ENCODE results near the gene OR56A5. TPM values are rescaled to one million over a fixed set of nuclear protein-coding genes. Genes with fewer than 3 reads are reported as not detected.

The OR56A5 gene
- total and polyA plus RNA-seq, 2 donors (not counting 3 experiments of a cell fraction or from before 2014, with no cell fraction given): not detected

DNA sequence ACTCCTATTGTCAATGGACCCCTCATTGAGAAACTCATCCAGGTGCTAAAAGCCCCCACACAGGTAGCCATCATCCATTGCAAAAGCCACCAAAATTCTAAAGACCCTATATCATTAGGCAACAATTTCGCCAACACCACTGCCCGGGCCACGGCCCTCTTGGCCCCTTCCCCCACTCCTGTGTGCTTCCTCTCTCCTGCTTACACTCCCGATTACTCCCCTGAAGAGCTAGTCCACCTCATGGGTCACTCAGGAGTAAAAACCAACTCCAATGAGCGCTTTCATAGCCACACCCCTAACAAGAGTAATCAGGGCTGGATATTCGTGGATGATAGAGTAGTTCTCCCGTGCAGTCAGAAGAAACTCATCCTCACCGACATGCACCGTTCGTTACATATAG is 35.2 kb downstream of the OR56A5 start:
- H3K4me3 ChIP-seq (replicated peaks in 1 of 3; ENCODE audit: insufficient read depth in 1 of 3, low read depth in 1 of 3, low read length in 3 of 3): no peak overlapping the region
- no peak overlapping the region for H3K27ac ChIP-seq (ENCODE audit: insufficient read depth, low read depth, low read length)
- BruUV-seq (replicated peaks): no TSS peak
- CTCF ChIA-PET: interaction anchor here (1.2 kb wide), 1 partner anchor 10 kb away, joined by 3 read pairs; no protein-coding TSS in a partner anchor
- no peak overlapping the region for H3K4me2 ChIP-seq (ENCODE audit: insufficient read depth, low read length)
- no peaks in the 10 kb centered on the region for H3K79me2 ChIP-seq (ENCODE audit: control insufficient read depth, insufficient read depth, low read length)
- no peak overlapping the region for H3K9ac ChIP-seq (replicated peaks; ENCODE audit: extremely low read depth, insufficient read depth, low read length)
- no peaks in the 10 kb centered on the region for H3K27me3 ChIP-seq (ENCODE audit: control insufficient read depth in 2 of 2, insufficient read depth in 2 of 2, low read length in 2 of 2)
- H3K9me3 ChIP-seq (replicated peaks; ENCODE audit: control insufficient read depth, insufficient read depth, low read length): no peaks in the 10 kb centered on the region
- H3K9me1 ChIP-seq (replicated peaks; ENCODE audit: control insufficient read depth, extremely low read depth, insufficient read depth, low read length): no peaks in the 10 kb centered on the region
- POLR2A ChIA-PET: no interaction called here
- H3K36me3 ChIP-seq (ENCODE audit: control insufficient read depth in 2 of 2, extremely low read depth in 1 of 2, insufficient read depth in 2 of 2, low read length in 2 of 2): no peaks in the 10 kb centered on the region
- dilution Hi-C loops (cut with MboI; ENCODE audit: extremely low pct_ligation_motif_present, low sequenced_read_pairs): no loop called here
- intact Hi-C loops (cut with micrococcal nuclease): no loop called here
- no peak for FAIRE-seq
- H2AFZ ChIP-seq (ENCODE audit: low read depth, low read length): no peak overlapping the region
- no peak for DNase-seq (ENCODE audit: low read depth, low spot score)
- TF ChIP-seq, protein P1, sequence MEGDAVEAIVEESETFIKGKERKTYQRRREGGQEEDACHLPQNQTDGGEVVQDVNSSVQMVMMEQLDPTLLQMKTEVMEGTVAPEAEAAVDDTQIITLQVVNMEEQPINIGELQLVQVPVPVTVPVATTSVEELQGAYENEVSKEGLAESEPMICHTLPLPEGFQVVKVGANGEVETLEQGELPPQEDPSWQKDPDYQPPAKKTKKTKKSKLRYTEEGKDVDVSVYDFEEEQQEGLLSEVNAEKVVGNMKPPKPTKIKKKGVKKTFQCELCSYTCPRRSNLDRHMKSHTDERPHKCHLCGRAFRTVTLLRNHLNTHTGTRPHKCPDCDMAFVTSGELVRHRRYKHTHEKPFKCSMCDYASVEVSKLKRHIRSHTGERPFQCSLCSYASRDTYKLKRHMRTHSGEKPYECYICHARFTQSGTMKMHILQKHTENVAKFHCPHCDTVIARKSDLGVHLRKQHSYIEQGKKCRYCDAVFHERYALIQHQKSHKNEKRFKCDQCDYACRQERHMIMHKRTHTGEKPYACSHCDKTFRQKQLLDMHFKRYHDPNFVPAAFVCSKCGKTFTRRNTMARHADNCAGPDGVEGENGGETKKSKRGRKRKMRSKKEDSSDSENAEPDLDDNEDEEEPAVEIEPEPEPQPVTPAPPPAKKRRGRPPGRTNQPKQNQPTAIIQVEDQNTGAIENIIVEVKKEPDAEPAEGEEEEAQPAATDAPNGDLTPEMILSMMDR (IDR thresholded peaks at IDR 0.05; ENCODE audit: extremely low read depth in 1 of 2, insufficient read depth in 1 of 2, low read depth in 1 of 2, low read length in 2 of 2): no peak
- H4K20me1 ChIP-seq (replicated peaks; ENCODE audit: control insufficient read depth, extremely low read depth, insufficient read depth, low read length): no peaks in the 10 kb centered on the region
- H3K4me1 ChIP-seq (ENCODE audit: control insufficient read depth, extremely low read depth, insufficient read depth, low read length): no peaks in the 10 kb centered on the region

- TF ChIP-seq MAX (IDR thresholded peaks at IDR 0.05; ENCODE audit: insufficient read depth, insufficient read length) (no peak), GATA2 (IDR thresholded peaks at IDR 0.05; ENCODE audit: insufficient read depth, insufficient read length, low read depth, low read length) (no peak), JUN (IDR thresholded peaks at IDR 0.05; ENCODE audit: borderline replicate concordance, insufficient read depth, insufficient read length, low read depth) (no peak), POLR2AphosphoS5 (IDR thresholded peaks at IDR 0.05; ENCODE audit: insufficient read depth, low read depth, low read length) (no peak), MYC (IDR thresholded peaks at IDR 0.05; ENCODE audit: low read depth, low read length) (no peak), EZH2 (IDR thresholded peaks at IDR 0.05; ENCODE audit: borderline replicate concordance, low read depth, low read length, severe bottlenecking) (no peak)
Observed at GRCh38 chr11:5932671-5933070, 35.6 kb downstream of the OR56A5 start.

More at GRCh38 chr11:5932671-5933070, 35.6 kb downstream of the OR56A5 start:
- dilution Hi-C loops (cut with MboI; ENCODE audit: extremely low pct_ligation_motif_present, low sequenced_read_pairs): no loop called here
- H3K27me3 ChIP-seq (ENCODE audit: control insufficient read depth in 2 of 2, insufficient read depth in 2 of 2, low read length in 2 of 2): no peaks in the 10 kb centered on the region
- CTCF ChIA-PET: interaction anchor here (1.2 kb wide), 1 partner anchor 10 kb away, joined by 3 read pairs; no protein-coding TSS in a partner anchor
- H3K4me3 ChIP-seq (replicated peaks in 1 of 3; ENCODE audit: insufficient read depth in 1 of 3, low read depth in 1 of 3, low read length in 3 of 3): no peak overlapping the region
- no peak overlapping the region for H2AFZ ChIP-seq (ENCODE audit: low read depth, low read length)
- intact Hi-C loops (cut with micrococcal nuclease): no loop called here
- H3K27ac ChIP-seq (ENCODE audit: insufficient read depth, low read depth, low read length): no peak overlapping the region
- FAIRE-seq: no peak
- no peak for DNase-seq (ENCODE audit: low read depth, low spot score)
- no peaks in the 10 kb centered on the region for H3K9me3 ChIP-seq (replicated peaks; ENCODE audit: control insufficient read depth, insufficient read depth, low read length)
- no peaks in the 10 kb centered on the region for H3K36me3 ChIP-seq (ENCODE audit: control insufficient read depth in 2 of 2, extremely low read depth in 1 of 2, insufficient read depth in 2 of 2, low read length in 2 of 2)
- POLR2A ChIA-PET: no interaction called here
- no peaks in the 10 kb centered on the region for H4K20me1 ChIP-seq (replicated peaks; ENCODE audit: control insufficient read depth, extremely low read depth, insufficient read depth, low read length)
- H3K79me2 ChIP-seq (ENCODE audit: control insufficient read depth, insufficient read depth, low read length): no peaks in the 10 kb centered on the region
- H3K9me1 ChIP-seq (replicated peaks; ENCODE audit: control insufficient read depth, extremely low read depth, insufficient read depth, low read length): no peaks in the 10 kb centered on the region
- BruUV-seq (replicated peaks): no TSS peak
- H3K4me1 ChIP-seq (ENCODE audit: control insufficient read depth, extremely low read depth, insufficient read depth, low read length): no peaks in the 10 kb centered on the region
- H3K9ac ChIP-seq (replicated peaks; ENCODE audit: extremely low read depth, insufficient read depth, low read length): no peak overlapping the region
- H3K4me2 ChIP-seq (ENCODE audit: insufficient read depth, low read length): no peak overlapping the region

Measured in endothelial cell of umbilical vein (primary cell).